Effector memory CD8-positive, alpha-beta T cell (primary cell): Measurements from ENCODE around the gene SIN3A.
"Not testable (repeated sequence)": the region's sequence is repeated elsewhere in the genome, so short reads cannot be mapped to it uniquely, and the experiment has no call there.

Experiments
- ATAC-seq: fragments of 150-1000 bp; cut with Tn5 transposase; replicated peaks from 2 replicates; pipeline ENCODE4 v1.10.0; 2021; ENCODE audit warnings: mild to moderate bottlenecking, moderate library complexity
- DNase-seq, 3 experiments: peaks; one replicate each; pipeline ENCODE4 v3.0.0; 2021
- H3K27ac Mint-ChIP-seq, 2 donors: one replicate each; pipeline ENCODE4 v1.8.0; 2022; ENCODE audit warnings: mild to moderate bottlenecking in 2 of 2, mixed read lengths in 2 of 2, moderate library complexity in 2 of 2
- H3K27me3 Mint-ChIP-seq, 2 donors: one replicate each; pipeline ENCODE4 v1.8.0; 2022; ENCODE audit warnings: mixed read lengths in 2 of 2
- H3K36me3 Mint-ChIP-seq: one replicate; pipeline ENCODE4 v1.8.0; 2022; ENCODE audit warnings: mild to moderate bottlenecking, moderate library complexity, mixed read lengths; ENCODE audit not compliant: insufficient read depth
- H3K4me1 Mint-ChIP-seq, 2 donors: one replicate each; pipeline ENCODE4 v1.8.0; 2022; ENCODE audit warnings: low read depth in 2 of 2, mixed read lengths in 2 of 2
- H3K4me3 Mint-ChIP-seq, 2 donors: one replicate each; pipeline ENCODE4 v1.8.0; 2022; ENCODE audit warnings: mild to moderate bottlenecking in 2 of 2, mixed read lengths in 2 of 2, moderate library complexity in 2 of 2
- H3K9me3 Mint-ChIP-seq, 2 donors: one replicate each; pipeline ENCODE4 v1.8.0; 2022; ENCODE audit warnings: mixed read lengths in 2 of 2

The SIN3A gene

DNA sequence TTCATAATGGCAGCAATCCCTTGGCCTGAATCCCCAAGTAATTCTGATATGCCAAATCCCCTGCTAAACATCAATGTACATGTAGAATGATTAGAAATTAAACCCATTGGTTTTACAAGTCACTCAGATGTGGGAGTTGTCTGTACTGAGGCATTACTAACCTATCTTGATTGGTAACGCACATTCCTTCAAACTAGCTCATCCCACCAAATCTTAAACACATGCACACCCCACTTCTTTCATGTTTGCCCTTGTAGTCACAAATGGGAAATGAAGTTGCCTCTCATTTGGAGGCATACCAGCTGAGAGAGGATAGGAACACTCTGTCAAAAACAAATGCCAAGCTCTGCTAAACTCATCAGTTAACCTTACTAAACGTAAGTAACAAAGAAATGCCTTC is 54.0 kb downstream of the SIN3A start:
- no peak for ATAC-seq
- H3K36me3 Mint-ChIP-seq: peaks cover 87% of the 10 kb centered on the region

DNA sequence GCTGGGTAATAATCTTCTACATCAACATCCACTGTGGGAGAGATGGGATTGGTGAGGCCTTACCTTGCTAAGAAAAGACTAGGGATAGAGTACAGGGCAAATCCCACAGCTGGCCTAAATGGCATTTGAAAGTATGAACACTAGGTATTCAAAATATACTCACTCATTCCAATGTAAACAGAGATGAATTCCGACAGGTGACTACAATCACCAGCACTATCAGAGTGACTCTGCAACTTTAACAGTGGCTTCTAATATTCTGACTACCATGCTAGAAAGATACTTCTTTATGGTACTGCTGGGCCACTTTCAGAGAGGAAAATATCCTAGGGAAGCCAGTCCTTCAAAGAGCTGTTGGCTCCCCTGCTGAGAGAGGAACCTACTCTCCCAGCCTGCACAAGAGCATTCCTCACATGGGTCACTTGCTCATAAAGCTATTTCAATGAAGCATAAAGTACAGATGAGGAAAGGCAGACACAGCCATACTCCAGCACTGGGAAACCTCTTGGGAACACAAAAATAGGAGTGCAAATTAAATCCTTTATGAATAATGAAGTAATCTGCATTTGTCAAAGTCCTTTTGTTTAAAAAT is 61.6 kb downstream of the SIN3A start:
- H3K4me1 Mint-ChIP-seq: peaks cover 5 to 11% of the 10 kb centered on the region in 2 donors
- ATAC-seq: no peak
- peaks cover 84% of the 10 kb centered on the region for H3K36me3 Mint-ChIP-seq
- no peaks in the 10 kb centered on the region for H3K27me3 Mint-ChIP-seq
- DNase-seq: no peak
- no peak overlapping the region for H3K27ac Mint-ChIP-seq
- no peak overlapping the region for H3K4me3 Mint-ChIP-seq
- no peaks in the 10 kb centered on the region for H3K9me3 Mint-ChIP-seq

More for the DNA sequence above, 54.0 kb downstream of the SIN3A start:
- Mint-ChIP-seq H3K27ac (peak overlapping the region; percentile 35 to 45), H3K4me3 (no peak overlapping the region), H3K4me1 (peaks cover 9 to 20% of the 10 kb centered on the region in 2 donors), H3K27me3 (no peaks in the 10 kb centered on the region), H3K9me3 (no peaks in the 10 kb centered on the region)
- no peak for DNase-seq

DNA sequence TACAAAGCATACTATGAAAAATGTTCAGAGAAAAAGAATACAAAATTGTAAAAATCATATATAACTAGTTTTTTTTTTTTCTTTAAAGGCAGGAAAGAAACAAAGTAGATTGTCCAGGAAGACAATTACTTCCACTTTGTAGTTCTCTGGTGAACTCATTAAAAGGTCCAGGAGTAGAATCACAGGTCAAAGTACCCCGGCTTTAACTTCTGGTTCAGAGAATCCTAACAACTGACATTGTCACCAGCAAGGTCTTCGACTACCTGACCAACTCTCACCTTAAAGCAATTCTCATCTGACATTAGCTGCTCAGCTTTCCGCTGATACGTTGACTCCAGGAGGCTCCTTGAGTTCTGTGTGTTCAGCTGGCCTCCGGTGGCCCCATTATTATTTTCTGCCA is 67.5 kb downstream of the SIN3A start:
- H3K36me3 Mint-ChIP-seq: peaks cover 90% of the 10 kb centered on the region
- H3K4me1 Mint-ChIP-seq, DNase-seq, H3K4me3 Mint-ChIP-seq, H3K27ac Mint-ChIP-seq, H3K27me3 Mint-ChIP-seq, H3K9me3 Mint-ChIP-seq, ATAC-seq: not testable (repeated sequence)

DNA sequence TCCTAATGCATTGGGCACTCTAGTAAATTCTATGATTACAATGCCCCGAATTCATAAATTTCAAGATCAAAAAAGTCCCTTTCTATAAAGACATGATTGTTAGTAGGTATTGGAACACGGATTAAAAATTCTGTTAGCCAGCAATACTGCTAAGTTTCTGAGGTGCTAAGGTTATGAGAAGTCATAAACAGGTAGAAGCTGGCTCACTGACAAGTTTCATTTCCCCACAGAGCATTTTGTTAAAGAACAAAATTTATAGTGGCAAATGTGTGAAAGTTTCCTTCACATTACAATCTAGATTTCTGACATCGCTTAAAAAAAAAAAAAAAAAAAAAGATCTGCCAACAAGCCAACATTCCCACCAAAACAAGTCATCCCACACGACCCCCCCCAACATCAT is 70.7 kb downstream of the SIN3A start:
- H3K4me3 Mint-ChIP-seq: no peak overlapping the region
- no peak for DNase-seq
- H3K4me1 Mint-ChIP-seq: no peaks in the 10 kb centered on the region
- peaks cover 88% of the 10 kb centered on the region for H3K36me3 Mint-ChIP-seq
- no peaks in the 10 kb centered on the region for H3K27me3 Mint-ChIP-seq
- ATAC-seq: no peak
- H3K9me3 Mint-ChIP-seq: no peaks in the 10 kb centered on the region
- H3K27ac Mint-ChIP-seq: peak overlapping the region in 1 of 2 donors; percentile 75

DNA sequence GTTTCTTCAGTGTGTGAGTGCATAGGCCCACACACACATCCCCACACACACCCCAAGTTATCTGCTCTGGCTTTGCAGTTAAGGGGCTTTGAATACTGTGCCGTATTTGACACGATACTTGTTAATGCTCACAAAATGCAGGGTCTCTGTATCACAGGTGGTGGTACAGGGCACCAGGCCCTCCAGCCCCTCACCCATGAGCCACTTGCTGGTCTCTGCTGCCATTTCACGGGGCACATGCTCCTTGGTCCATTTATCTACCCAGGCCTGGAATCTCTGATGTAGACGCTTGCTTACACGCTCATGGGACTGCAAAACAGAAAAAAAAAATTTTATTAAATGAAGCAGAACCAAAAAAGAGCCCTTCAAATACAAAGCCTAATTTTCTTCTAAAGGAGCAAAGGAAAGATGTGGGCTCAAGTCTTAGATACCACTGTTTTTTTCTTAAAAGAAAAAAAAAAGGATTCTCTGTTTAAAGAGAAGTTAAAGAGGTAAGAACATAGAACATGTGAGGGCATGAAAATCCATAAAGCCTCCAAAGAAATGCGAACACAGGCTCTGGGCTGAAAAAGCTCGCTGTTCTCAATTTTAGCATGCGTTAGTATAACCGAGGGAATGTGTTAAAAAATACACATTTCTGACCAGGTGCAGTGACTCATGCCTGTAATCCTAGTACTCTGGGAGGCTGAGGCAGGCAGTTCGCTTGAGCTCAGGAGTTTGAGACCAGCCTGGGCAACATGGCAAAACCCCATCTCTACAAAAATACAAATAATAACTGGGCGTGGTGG is 79.4 kb downstream of the SIN3A start:
- Mint-ChIP-seq H3K27ac (no peak overlapping the region), H3K4me3 (no peak overlapping the region), H3K36me3 (peaks cover 65% of the 10 kb centered on the region), H3K27me3 (no peaks in the 10 kb centered on the region), H3K4me1 (peaks cover 16 to 26% of the 10 kb centered on the region in 2 donors), H3K9me3 (no peaks in the 10 kb centered on the region)
- no peak for DNase-seq
- no peak for ATAC-seq

DNA sequence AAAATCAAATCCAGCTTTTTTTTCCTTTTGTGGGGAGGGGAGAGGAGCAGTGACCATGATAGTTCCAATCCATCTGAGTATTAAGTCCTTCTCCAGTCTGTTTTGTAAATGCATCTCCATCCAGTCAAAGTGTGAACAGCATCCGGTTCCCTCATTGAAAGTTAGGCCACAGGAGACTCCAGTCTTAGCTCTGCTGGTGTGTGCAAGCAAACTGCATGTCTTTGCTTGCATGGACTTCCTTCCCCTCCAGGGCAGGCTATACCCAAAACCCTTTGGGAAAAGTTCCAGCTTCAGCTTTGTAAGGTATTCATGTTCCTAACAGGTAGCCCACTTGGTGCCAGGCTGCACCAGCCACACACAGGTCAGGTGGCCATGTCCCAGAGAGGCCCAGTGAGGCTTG is 80.0 kb downstream of the SIN3A start:
- H3K27ac Mint-ChIP-seq: peak overlapping the region in 1 of 2 donors; percentile 31
- DNase-seq: no peak
- H3K36me3 Mint-ChIP-seq: peaks cover 60% of the 10 kb centered on the region

DNA sequence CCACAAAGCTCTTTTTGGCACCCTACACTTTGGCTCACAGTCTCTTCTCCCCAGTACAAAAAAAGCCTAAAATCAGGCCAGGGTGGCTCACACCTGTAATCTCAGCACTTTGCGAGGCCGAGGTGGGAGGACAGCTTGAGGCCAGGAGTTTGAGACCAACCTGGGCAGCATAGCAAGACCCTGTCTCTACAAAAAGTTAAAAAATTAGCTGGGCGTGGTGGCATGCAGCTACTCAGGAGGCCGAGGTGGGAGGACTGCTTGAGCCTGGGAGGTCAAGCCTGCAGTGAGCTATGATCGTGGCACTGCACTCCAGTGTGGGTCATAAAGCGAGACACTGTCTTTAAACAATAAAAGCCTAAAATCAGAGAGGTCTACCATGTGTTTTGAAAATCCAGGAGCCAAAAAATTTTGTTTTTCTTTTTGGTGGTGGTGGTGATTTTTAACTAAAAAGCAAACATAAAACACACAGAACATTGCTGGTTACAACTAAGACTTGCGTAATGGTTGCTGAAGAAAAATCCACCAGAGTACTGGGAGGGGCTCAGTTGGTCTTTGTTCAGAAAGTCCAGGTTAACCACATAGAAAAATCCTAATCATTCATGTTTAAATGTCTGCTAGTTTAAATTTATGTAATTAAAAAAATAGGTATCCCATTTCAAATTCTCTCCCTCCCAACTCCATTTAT is 81.5 kb downstream of the SIN3A start:
- Mint-ChIP-seq H3K27me3 (no peaks in the 10 kb centered on the region), H3K36me3 (peaks cover 57% of the 10 kb centered on the region), H3K4me1 (peaks cover 19 to 26% of the 10 kb centered on the region in 2 donors), H3K27ac (peak overlapping the region; percentile 96 to 97), H3K4me3 (peak overlapping the region; percentile 89 to 91), H3K9me3 (no peaks in the 10 kb centered on the region)
- ATAC-seq (no peak), DNase-seq (no peak)

More for the DNA sequence above, 80.0 kb downstream of the SIN3A start:
- no peak for ATAC-seq
- H3K4me1 Mint-ChIP-seq: peaks cover 19 to 26% of the 10 kb centered on the region in 2 donors
- no peaks in the 10 kb centered on the region for H3K9me3 Mint-ChIP-seq
- no peaks in the 10 kb centered on the region for H3K27me3 Mint-ChIP-seq
- H3K4me3 Mint-ChIP-seq: no peak overlapping the region

DNA sequence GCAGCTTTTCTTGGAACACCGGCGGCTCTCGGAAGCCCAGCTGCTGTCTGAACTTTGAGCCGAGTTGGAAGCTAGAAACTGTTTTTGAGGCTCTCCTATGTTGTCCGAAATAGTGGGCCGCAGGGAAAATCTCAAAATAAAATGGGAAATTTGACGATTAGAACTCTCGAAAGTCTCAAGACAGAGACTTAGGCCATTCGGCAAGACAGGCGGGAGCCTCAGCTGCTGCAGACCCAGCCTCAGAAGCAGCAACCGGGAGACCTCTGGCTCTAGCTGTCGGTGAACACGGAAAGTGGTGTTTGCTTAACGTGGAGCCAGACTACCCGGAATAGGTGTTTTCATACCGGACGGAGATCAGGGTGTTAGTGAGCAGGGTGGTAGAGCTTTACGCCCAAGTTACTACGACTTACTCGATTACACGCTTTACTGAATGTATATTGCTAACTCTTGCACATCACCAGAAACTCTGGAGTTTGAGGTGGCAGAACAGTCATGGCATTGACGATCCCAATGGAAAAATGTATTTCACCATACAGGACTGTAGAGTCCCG is 82.7 kb downstream of the SIN3A start:
- no peaks in the 10 kb centered on the region for H3K27me3 Mint-ChIP-seq
- H3K36me3 Mint-ChIP-seq: peaks cover 47% of the 10 kb centered on the region
- H3K4me1 Mint-ChIP-seq: peaks cover 17 to 19% of the 10 kb centered on the region in 2 donors
- DNase-seq (peak in 1 of 3 experiments; percentile 26), ATAC-seq (no peak)
- H3K27ac Mint-ChIP-seq: peak overlapping the region; percentile 96 to 97
- no peaks in the 10 kb centered on the region for H3K9me3 Mint-ChIP-seq
- H3K4me3 Mint-ChIP-seq: peak overlapping the region; percentile 89 to 91

DNA sequence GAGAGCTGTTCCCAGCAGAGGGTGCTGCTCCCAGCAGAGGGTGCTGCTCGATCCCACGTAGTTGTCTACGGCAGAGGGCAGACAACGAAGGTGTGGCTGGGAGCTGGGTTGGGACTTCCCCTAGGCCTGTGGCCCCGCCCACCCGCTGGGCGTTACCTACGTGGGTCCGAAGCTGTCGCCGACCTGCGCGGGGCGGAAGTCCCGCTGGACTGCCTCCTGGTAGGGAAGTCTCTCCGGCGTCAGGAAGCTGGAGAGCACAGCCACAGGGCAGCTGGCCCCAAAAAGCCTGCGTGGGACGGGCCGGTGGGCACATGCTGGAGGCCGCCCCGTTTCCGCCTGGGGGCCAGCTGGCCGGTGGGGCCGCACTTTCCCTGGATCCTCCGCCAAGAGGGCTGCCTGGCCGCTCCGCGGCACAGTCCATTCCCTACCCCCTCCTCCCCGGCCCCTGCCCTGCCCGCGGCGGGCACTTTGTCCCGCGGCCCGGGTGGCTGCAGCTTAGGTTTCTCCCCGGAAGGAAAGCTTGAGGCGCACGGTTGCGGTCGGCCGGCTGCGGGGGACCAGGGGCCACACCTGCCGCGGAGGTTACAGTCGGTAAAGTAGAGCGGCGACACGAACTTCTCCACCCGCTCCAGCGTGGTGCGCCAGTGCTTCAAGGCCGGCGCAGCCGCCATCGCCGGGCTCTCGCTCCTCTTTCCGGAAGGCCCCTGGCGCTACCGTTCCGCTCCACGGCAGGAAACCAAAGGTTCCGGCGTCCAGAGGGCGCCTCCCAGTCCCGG is 83.4 kb downstream of the SIN3A start, which contains the start of gene MAN2C1:
Gene MAN2C1 (minus strand): TSS at position 695 of the 776 bp plus-strand sequence. CDS start 24 bp downstream, at position 671.
- Mint-ChIP-seq H3K27me3 (no peaks in the 10 kb centered on the region), H3K36me3 (peaks cover 48% of the 10 kb centered on the region), H3K27ac (peak within 1 kb of the TSS; percentile 96 to 97), H3K4me1 (peaks cover 16 to 19% of the 10 kb centered on the region in 2 donors), H3K4me3 (peak within 1 kb of the TSS; percentile 89 to 91), H3K9me3 (no peaks in the 10 kb centered on the region)
- ATAC-seq (peak; percentile 92), DNase-seq (peak; percentile 82 to 86 (median 85))

DNA sequence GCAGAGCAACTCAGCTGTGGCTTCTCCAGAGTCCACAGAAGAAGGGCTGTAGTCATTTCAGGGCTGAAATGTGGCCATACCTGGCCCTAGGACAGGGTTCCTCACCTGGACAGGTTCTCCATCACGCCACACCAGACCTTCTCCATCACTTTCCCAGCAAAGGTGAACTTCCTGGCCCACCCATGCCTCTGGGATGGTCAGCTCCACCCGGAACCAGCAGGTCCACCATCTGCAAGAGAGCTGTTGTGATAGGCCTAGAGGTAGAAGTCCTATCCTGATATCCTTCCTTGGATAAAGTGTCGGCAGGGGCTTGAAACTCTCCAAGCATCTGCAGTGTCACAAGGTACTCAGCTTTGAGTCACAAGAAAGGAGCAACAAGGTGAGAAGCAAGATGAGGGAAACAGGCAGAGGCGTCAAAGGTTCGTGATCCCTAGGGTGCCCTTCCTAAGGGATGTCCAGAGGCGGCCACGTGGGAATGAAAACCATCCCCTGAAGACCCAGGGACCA is 84.0 kb downstream of the SIN3A start:
- no peak for ATAC-seq
- Mint-ChIP-seq H3K36me3 (peaks cover 42% of the 10 kb centered on the region), H3K27me3 (no peaks in the 10 kb centered on the region), H3K9me3 (no peaks in the 10 kb centered on the region), H3K4me3 (peak overlapping the region; percentile 89 to 91), H3K27ac (peak overlapping the region; percentile 96 to 97), H3K4me1 (peaks cover 16 to 19% of the 10 kb centered on the region in 2 donors)
- no peak for DNase-seq

DNA sequence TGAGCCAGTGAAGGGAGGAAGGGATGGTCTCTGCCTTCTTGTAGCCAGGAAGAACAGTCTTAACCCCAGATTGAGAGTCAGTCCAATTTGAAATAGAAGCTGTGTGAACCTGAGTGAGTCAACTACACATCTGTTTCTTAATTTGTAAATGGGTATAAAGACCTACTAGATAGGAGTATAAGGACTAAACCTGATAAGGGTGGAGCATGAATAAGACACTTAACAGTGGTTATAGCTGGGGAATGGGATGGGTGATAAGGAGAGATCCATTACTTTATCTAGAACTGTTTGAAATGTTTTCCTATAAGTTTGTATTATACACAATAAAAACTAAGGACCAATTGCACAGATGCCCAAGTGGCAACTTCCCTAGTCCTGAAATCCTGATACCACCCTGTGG is 84.5 kb downstream of the SIN3A start:
- Mint-ChIP-seq H3K4me3 (peak overlapping the region; percentile 89 to 91), H3K4me1 (peaks cover 16 to 19% of the 10 kb centered on the region in 2 donors), H3K27ac (peak overlapping the region; percentile 96 to 97), H3K9me3 (no peaks in the 10 kb centered on the region), H3K36me3 (peaks cover 39% of the 10 kb centered on the region), H3K27me3 (no peaks in the 10 kb centered on the region)
- ATAC-seq: no peak
- DNase-seq: no peak

DNA sequence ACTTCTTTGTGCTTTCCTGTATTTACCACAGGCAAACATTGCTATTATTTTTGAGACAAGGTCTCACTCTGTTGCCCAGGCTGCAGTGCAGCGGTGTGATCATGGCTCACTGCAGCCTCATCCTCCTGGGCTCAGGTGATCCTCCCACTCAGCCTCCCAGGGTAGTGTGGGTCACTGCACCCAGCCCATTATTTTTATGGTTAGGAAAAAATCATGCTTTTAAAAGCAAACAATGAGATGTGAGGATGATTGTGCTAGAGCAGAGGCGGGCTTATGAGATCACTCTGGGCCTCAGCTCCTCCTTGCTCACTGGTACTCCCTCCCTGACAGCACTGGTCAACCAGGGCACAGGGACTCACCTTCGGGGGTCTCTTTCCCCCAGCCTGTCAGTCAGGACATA is 85.3 kb downstream of the SIN3A start:
- no peak overlapping the region for H3K27ac Mint-ChIP-seq
- peaks cover 16 to 19% of the 10 kb centered on the region in 2 donors for H3K4me1 Mint-ChIP-seq
- no peak overlapping the region for H3K4me3 Mint-ChIP-seq
- H3K9me3 Mint-ChIP-seq: no peaks in the 10 kb centered on the region
- DNase-seq (no peak), ATAC-seq (no peak)
- no peaks in the 10 kb centered on the region for H3K27me3 Mint-ChIP-seq
- peaks cover 34% of the 10 kb centered on the region for H3K36me3 Mint-ChIP-seq
